ENCODE results near the gene CHD5.

Gene CHD5

GRCh38 chr1:6090288-6090687 lies 89.8 kb downstream of the CHD5 start:
- H2AFZ ChIP-seq (ENCODE audit: low read depth, low read length): no peak overlapping the region
- H3K4me2 ChIP-seq (ENCODE audit: low read length, poor library complexity, severe bottlenecking): no peak overlapping the region
- H2BK12ac ChIP-seq (ENCODE audit: low read length in 2 of 2): no peak overlapping the region
- H3K14ac ChIP-seq (ENCODE audit: low read length in 2 of 2): no peak overlapping the region
- no peak overlapping the region for H2BK5ac ChIP-seq (ENCODE audit: low read depth, low read length, poor library complexity, severe bottlenecking)
- no peaks in the 10 kb centered on the region for H3K36me3 ChIP-seq (ENCODE audit: control insufficient read depth in 1 of 2, insufficient read depth in 2 of 2, low read depth in 1 of 2, low read length in 2 of 2)
- H3K4ac ChIP-seq (ENCODE audit: low read depth in 1 of 2, low read length in 2 of 2): no peak overlapping the region
- no peak for DNase-seq
- no peaks in the 10 kb centered on the region for H3K9me3 ChIP-seq (ENCODE audit: control insufficient read depth, low read length)
- no peak overlapping the region for H3K4me3 ChIP-seq (ENCODE audit: insufficient read depth in 1 of 2, low read depth in 1 of 2, low read length in 2 of 2)
- H3K23ac ChIP-seq (ENCODE audit: low read length in 2 of 2): no peak overlapping the region
- H3K27me3 ChIP-seq (ENCODE audit: control insufficient read depth in 1 of 2, insufficient read depth in 1 of 2, low read length in 2 of 2): peaks cover 16 to 23% of the 10 kb centered on the region in 2 experiments
- H4K91ac ChIP-seq (ENCODE audit: low read length): no peak overlapping the region
- H3K9ac ChIP-seq (ENCODE audit: low read length): no peak overlapping the region
- H3K79me1 ChIP-seq (replicated peaks; ENCODE audit: low read length, poor library complexity, severe bottlenecking): no peaks in the 10 kb centered on the region
- no peak overlapping the region for H2AK5ac ChIP-seq (ENCODE audit: low read length, severe bottlenecking)
- no peak overlapping the region for H2BK120ac ChIP-seq (ENCODE audit: low read depth, low read length)
- H3K27ac ChIP-seq (ENCODE audit: low read length, poor library complexity, severe bottlenecking): no peak overlapping the region
- WGBS: 88% methylated on average over 18 of the region's 18 CpGs
- H3K18ac ChIP-seq (ENCODE audit: low read depth in 1 of 2, low read length in 2 of 2): no peak overlapping the region
- no peak overlapping the region for H4K8ac ChIP-seq (ENCODE audit: low read length)
- no peak overlapping the region for H2BK15ac ChIP-seq (ENCODE audit: low read depth, poor library complexity, severe bottlenecking)
- peaks cover 1% of the 10 kb centered on the region for H3K4me1 ChIP-seq (ENCODE audit: control insufficient read depth, insufficient read depth, low read depth, low read length)

GRCh38 chr1:6088956-6089355 lies 91.2 kb downstream of the CHD5 start:
- H3K4me2 ChIP-seq (ENCODE audit: low read length, poor library complexity, severe bottlenecking): no peak overlapping the region
- no peak overlapping the region for H3K9ac ChIP-seq (ENCODE audit: low read length)
- H3K36me3 ChIP-seq (ENCODE audit: control insufficient read depth in 1 of 2, insufficient read depth in 2 of 2, low read depth in 1 of 2, low read length in 2 of 2): no peaks in the 10 kb centered on the region
- H4K8ac ChIP-seq (ENCODE audit: low read length): no peak overlapping the region
- no peak overlapping the region for H4K91ac ChIP-seq (ENCODE audit: low read length)
- no peak overlapping the region for H3K23ac ChIP-seq (ENCODE audit: low read length in 2 of 2)
- no peak overlapping the region for H3K14ac ChIP-seq (ENCODE audit: low read length in 2 of 2)
- H2BK120ac ChIP-seq (ENCODE audit: low read depth, low read length): no peak overlapping the region
- no peak overlapping the region for H3K4ac ChIP-seq (ENCODE audit: low read depth in 1 of 2, low read length in 2 of 2)
- 81% methylated on average over 19 of the region's 19 CpGs for WGBS
- no peak overlapping the region for H3K27ac ChIP-seq (ENCODE audit: low read length, poor library complexity, severe bottlenecking)
- no peak overlapping the region for H2AFZ ChIP-seq (ENCODE audit: low read depth, low read length)
- no peak overlapping the region for H3K4me3 ChIP-seq (ENCODE audit: insufficient read depth in 1 of 2, low read depth in 1 of 2, low read length in 2 of 2)
- H3K27me3 ChIP-seq (ENCODE audit: control insufficient read depth in 1 of 2, insufficient read depth in 1 of 2, low read length in 2 of 2): peaks cover 18 to 26% of the 10 kb centered on the region in 2 experiments
- H2BK12ac ChIP-seq (ENCODE audit: low read length in 2 of 2): no peak overlapping the region
- no peak overlapping the region for H2AK5ac ChIP-seq (ENCODE audit: low read length, severe bottlenecking)
- no peaks in the 10 kb centered on the region for H3K79me1 ChIP-seq (replicated peaks; ENCODE audit: low read length, poor library complexity, severe bottlenecking)
- H3K18ac ChIP-seq (ENCODE audit: low read depth in 1 of 2, low read length in 2 of 2): no peak overlapping the region
- H3K4me1 ChIP-seq (ENCODE audit: control insufficient read depth, insufficient read depth, low read depth, low read length): peaks cover 1% of the 10 kb centered on the region
- no peak overlapping the region for H2BK5ac ChIP-seq (ENCODE audit: low read depth, low read length, poor library complexity, severe bottlenecking)
- H3K9me3 ChIP-seq (ENCODE audit: control insufficient read depth, low read length): no peaks in the 10 kb centered on the region
- no peak overlapping the region for H2BK15ac ChIP-seq (ENCODE audit: low read depth, poor library complexity, severe bottlenecking)
- DNase-seq: no peak

DNA sequence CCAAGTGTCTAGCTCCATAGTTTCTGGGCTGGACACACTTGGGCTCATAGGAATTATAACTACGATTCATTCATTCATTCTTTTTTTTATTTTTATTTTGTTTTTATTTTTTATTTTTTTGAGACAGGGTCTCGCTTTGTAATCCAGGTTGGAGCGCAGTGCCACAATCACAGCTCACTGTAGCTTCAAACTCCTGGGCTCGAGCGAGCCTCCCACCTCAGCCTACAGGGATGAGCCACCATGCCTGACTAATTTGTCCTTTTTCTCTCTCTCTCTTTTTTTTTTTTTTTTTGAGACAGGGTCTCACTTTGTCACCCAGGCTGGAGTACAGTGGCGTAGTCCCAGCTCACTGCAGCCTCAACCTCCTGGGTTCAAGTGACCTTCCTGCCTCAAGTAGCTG lies 92.2 kb downstream of the CHD5 start:
- no peak overlapping the region for H2AK5ac ChIP-seq (ENCODE audit: low read length, severe bottlenecking)
- no peak overlapping the region for H2BK120ac ChIP-seq (ENCODE audit: low read depth, low read length)
- H2BK5ac ChIP-seq (ENCODE audit: low read depth, low read length, poor library complexity, severe bottlenecking): no peak overlapping the region
- no peak overlapping the region for H3K4ac ChIP-seq (ENCODE audit: low read depth in 1 of 2, low read length in 2 of 2)
- no peak overlapping the region for H4K8ac ChIP-seq (ENCODE audit: low read length)
- no peak overlapping the region for H3K23ac ChIP-seq (ENCODE audit: low read length in 2 of 2)
- no peaks in the 10 kb centered on the region for H3K9me3 ChIP-seq (ENCODE audit: control insufficient read depth, low read length)
- peaks cover 8 to 27% of the 10 kb centered on the region in 2 experiments for H3K27me3 ChIP-seq (ENCODE audit: control insufficient read depth in 1 of 2, insufficient read depth in 1 of 2, low read length in 2 of 2)
- no peaks in the 10 kb centered on the region for H3K79me1 ChIP-seq (replicated peaks; ENCODE audit: low read length, poor library complexity, severe bottlenecking)
- no peak for DNase-seq
- H3K18ac ChIP-seq (ENCODE audit: low read depth in 1 of 2, low read length in 2 of 2): no peak overlapping the region
- no peak overlapping the region for H4K91ac ChIP-seq (ENCODE audit: low read length)
- H3K14ac ChIP-seq (ENCODE audit: low read length in 2 of 2): no peak overlapping the region
- no peak overlapping the region for H3K27ac ChIP-seq (ENCODE audit: low read length, poor library complexity, severe bottlenecking)
- no peaks in the 10 kb centered on the region for H3K36me3 ChIP-seq (ENCODE audit: control insufficient read depth in 1 of 2, insufficient read depth in 2 of 2, low read depth in 1 of 2, low read length in 2 of 2)
- no peak overlapping the region for H2AFZ ChIP-seq (ENCODE audit: low read depth, low read length)
- H3K9ac ChIP-seq (ENCODE audit: low read length): no peak overlapping the region
- no peak overlapping the region for H2BK12ac ChIP-seq (ENCODE audit: low read length in 2 of 2)
- no peak overlapping the region for H2BK15ac ChIP-seq (ENCODE audit: low read depth, poor library complexity, severe bottlenecking)
- no peak overlapping the region for H3K4me2 ChIP-seq (ENCODE audit: low read length, poor library complexity, severe bottlenecking)
- peaks cover 1% of the 10 kb centered on the region for H3K4me1 ChIP-seq (ENCODE audit: control insufficient read depth, insufficient read depth, low read depth, low read length)
- H3K4me3 ChIP-seq (ENCODE audit: insufficient read depth in 1 of 2, low read depth in 1 of 2, low read length in 2 of 2): no peak overlapping the region
- over 99% methylated on average over 5 of the region's 6 CpGs for WGBS

GRCh38 chr1:6087377-6087772 lies 92.7 kb downstream of the CHD5 start:
- 75% methylated on average over 14 of the region's 14 CpGs for WGBS
- Histone ChIP-seq H2AFZ (ENCODE audit: low read depth, low read length) (no peak overlapping the region), H3K23ac (ENCODE audit: low read length in 2 of 2) (no peak overlapping the region), H3K9me3 (ENCODE audit: control insufficient read depth, low read length) (no peaks in the 10 kb centered on the region), H2BK120ac (ENCODE audit: low read depth, low read length) (no peak overlapping the region), H3K18ac (ENCODE audit: low read depth in 1 of 2, low read length in 2 of 2) (no peak overlapping the region), H3K27ac (ENCODE audit: low read length, poor library complexity, severe bottlenecking) (no peak overlapping the region), H3K36me3 (ENCODE audit: control insufficient read depth in 1 of 2, insufficient read depth in 2 of 2, low read depth in 1 of 2, low read length in 2 of 2) (no peaks in the 10 kb centered on the region), H2BK15ac (ENCODE audit: low read depth, poor library complexity, severe bottlenecking) (no peak overlapping the region), H4K91ac (ENCODE audit: low read length) (no peak overlapping the region), H2AK5ac (ENCODE audit: low read length, severe bottlenecking) (no peak overlapping the region), H3K27me3 (ENCODE audit: control insufficient read depth in 1 of 2, insufficient read depth in 1 of 2, low read length in 2 of 2) (peaks cover 5 to 24% of the 10 kb centered on the region in 2 experiments), H3K4ac (ENCODE audit: low read depth in 1 of 2, low read length in 2 of 2) (no peak overlapping the region), H2BK5ac (ENCODE audit: low read depth, low read length, poor library complexity, severe bottlenecking) (no peak overlapping the region), H3K4me2 (ENCODE audit: low read length, poor library complexity, severe bottlenecking) (no peak overlapping the region), H4K8ac (ENCODE audit: low read length) (no peak overlapping the region), H3K9ac (ENCODE audit: low read length) (no peak overlapping the region), H3K14ac (ENCODE audit: low read length in 2 of 2) (no peak overlapping the region), H3K79me1 (replicated peaks; ENCODE audit: low read length, poor library complexity, severe bottlenecking) (no peaks in the 10 kb centered on the region), H3K4me3 (ENCODE audit: insufficient read depth in 1 of 2, low read depth in 1 of 2, low read length in 2 of 2) (no peak overlapping the region), H2BK12ac (ENCODE audit: low read length in 2 of 2) (no peak overlapping the region), H3K4me1 (ENCODE audit: control insufficient read depth, insufficient read depth, low read depth, low read length) (peaks cover 1% of the 10 kb centered on the region)
- no peak for DNase-seq
